Dendritic cell treated with granulocyte-macrophage colony-stimulating factor and Interleukin-4, amounts not matched to agents 40 ng/mL and 50 ng/mL, for 4 days (primary cell): ENCODE measurements around the gene ST8SIA6.

ENCODE experiments used
- H3K27ac Mint-ChIP-seq: one replicate; pipeline ENCODE4 v1.8.0; 2022; ENCODE audit warnings: mild to moderate bottlenecking, mixed read lengths
- H3K27me3 Mint-ChIP-seq: one replicate; pipeline ENCODE4 v1.8.0; 2022; ENCODE audit warnings: mild to moderate bottlenecking, mixed read lengths
- H3K36me3 Mint-ChIP-seq: one replicate; pipeline ENCODE4 v1.8.0; 2022; ENCODE audit warnings: low read depth, mixed read lengths
- H3K4me1 Mint-ChIP-seq: one replicate; pipeline ENCODE4 v1.8.0; 2022; ENCODE audit warnings: low read depth, mixed read lengths
- H3K4me3 Mint-ChIP-seq: one replicate; pipeline ENCODE4 v1.8.0; 2022; ENCODE audit warnings: mild to moderate bottlenecking, moderate library complexity, mixed read lengths
- H3K9me3 Mint-ChIP-seq: one replicate; pipeline ENCODE4 v1.8.0; 2022; ENCODE audit warnings: mixed read lengths
- intact Hi-C: fragments of 100-400 bp; cut with micrococcal nuclease; formaldehyde crosslinking; loops from one replicate; pipeline ENCODE4 v1.15.0; 2022

The ST8SIA6 gene

GRCh38 chr10:17474595-17475323, 20.4 kb upstream of the ST8SIA6 start:
- Mint-ChIP-seq H3K27ac (peak overlapping the region; percentile 80), H3K4me3 (peak overlapping the region; percentile 14), H3K4me1 (peaks cover 67% of the 10 kb centered on the region), H3K27me3 (no peaks in the 10 kb centered on the region), H3K9me3 (no peaks in the 10 kb centered on the region), H3K36me3 (no peaks in the 10 kb centered on the region)
- intact Hi-C loops: loop anchor here (5.0 kb wide), 1 partner anchor 38 kb away; no protein-coding TSS in a partner anchor

DNA sequence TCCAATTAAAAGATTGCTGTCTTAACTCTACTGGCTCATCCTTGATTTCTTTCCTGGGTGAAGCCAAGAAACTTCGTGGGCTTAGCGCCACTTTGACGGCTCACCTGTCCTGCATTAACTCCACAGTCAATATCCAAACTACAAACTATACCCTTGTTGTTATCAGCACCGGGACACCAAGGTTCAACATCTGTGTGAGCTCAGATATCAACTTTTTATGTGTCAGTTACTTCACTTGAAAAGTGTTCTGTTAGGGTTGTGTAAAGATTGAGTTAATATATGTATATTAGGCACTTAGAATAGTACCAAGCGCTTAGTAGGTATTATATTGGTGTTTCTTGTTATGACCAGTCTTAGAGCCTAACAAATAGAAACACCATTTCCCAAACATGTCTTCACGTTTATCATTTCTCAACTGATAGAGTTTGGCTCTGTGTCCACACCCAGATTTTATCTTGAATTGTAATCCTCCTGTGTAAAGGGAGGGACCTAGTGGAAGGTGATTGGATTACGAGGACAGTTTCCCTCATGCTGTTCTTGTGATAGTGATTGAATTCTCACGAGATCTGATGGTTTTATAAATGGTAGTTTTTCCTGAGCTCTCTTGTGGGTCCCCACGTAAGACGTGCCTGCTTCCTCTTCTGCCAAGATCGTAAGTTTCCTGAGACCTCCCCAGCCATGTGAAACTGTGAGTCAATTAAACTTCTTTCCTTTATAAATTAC, 19.0 kb upstream of the ST8SIA6 start:
- Mint-ChIP-seq H3K9me3 (no peaks in the 10 kb centered on the region), H3K27ac (peak overlapping the region; percentile 75), H3K36me3 (no peaks in the 10 kb centered on the region), H3K4me1 (peaks cover 61% of the 10 kb centered on the region), H3K4me3 (no peak overlapping the region), H3K27me3 (no peaks in the 10 kb centered on the region)
- intact Hi-C loops: no loop called here

- H3K4me3 Mint-ChIP-seq: no peak overlapping the region
- H3K4me1 Mint-ChIP-seq: peaks cover 53% of the 10 kb centered on the region
- H3K27me3 Mint-ChIP-seq: no peaks in the 10 kb centered on the region
- no peaks in the 10 kb centered on the region for H3K36me3 Mint-ChIP-seq
- H3K27ac Mint-ChIP-seq: peak overlapping the region; percentile 75
- intact Hi-C loops: no loop called here
- H3K9me3 Mint-ChIP-seq: no peaks in the 10 kb centered on the region
These were observed 18.3 kb upstream of the ST8SIA6 start for GRCh38 chr10:17472481-17473227.

GRCh38 chr10:17470246-17470645, 15.9 kb upstream of the ST8SIA6 start:
- H3K27ac Mint-ChIP-seq: no peak overlapping the region
- H3K36me3 Mint-ChIP-seq: no peaks in the 10 kb centered on the region
- no peaks in the 10 kb centered on the region for H3K9me3 Mint-ChIP-seq
- H3K4me1 Mint-ChIP-seq: peaks cover 39% of the 10 kb centered on the region
- no peak overlapping the region for H3K4me3 Mint-ChIP-seq
- intact Hi-C loops: no loop called here
- no peaks in the 10 kb centered on the region for H3K27me3 Mint-ChIP-seq

GRCh38 chr10:17465328-17466125, 11.1 kb upstream of the ST8SIA6 start:
- Mint-ChIP-seq H3K27ac (no peak overlapping the region), H3K4me1 (peaks cover 13% of the 10 kb centered on the region), H3K4me3 (no peak overlapping the region), H3K36me3 (no peaks in the 10 kb centered on the region), H3K9me3 (no peaks in the 10 kb centered on the region), H3K27me3 (peaks cover 1% of the 10 kb centered on the region)
- intact Hi-C loops: no loop called here

- peaks cover 23% of the 10 kb centered on the region for H3K4me1 Mint-ChIP-seq
- H3K27me3 Mint-ChIP-seq: peaks cover 1% of the 10 kb centered on the region
- H3K27ac Mint-ChIP-seq: no peak overlapping the region
- no peaks in the 10 kb centered on the region for H3K9me3 Mint-ChIP-seq
- H3K36me3 Mint-ChIP-seq: no peaks in the 10 kb centered on the region
- intact Hi-C loops: no loop called here
- H3K4me3 Mint-ChIP-seq: no peak overlapping the region
These were observed 10.2 kb upstream of the ST8SIA6 start for GRCh38 chr10:17464545-17464944.

GRCh38 chr10:17460756-17461155, 6.4 kb upstream of the ST8SIA6 start:
- intact Hi-C loops: no loop called here
- Mint-ChIP-seq H3K9me3 (no peaks in the 10 kb centered on the region), H3K4me3 (no peak overlapping the region), H3K36me3 (no peaks in the 10 kb centered on the region), H3K27me3 (peaks cover 7% of the 10 kb centered on the region), H3K4me1 (peaks cover 19% of the 10 kb centered on the region), H3K27ac (peak overlapping the region; percentile 62)

DNA sequence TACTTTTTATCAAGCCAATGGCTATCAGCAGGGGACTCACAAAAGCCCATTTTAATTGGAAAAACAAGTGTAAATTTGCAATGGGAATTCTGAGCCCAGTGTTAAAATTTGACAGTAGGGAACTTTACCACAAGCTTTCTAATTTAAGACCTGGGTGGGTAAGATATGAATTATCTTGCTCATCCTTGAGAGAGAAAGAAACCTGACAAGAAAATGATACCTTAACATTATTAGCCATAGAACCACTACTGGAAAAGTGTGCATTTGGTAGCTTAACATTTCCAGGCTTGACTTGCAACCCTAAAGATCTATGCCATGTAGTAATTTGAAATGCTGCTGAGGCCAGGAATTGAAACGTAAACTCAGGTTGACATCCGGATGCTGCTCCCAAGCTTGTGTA, 2.7 kb upstream of the ST8SIA6 start:
- intact Hi-C loops: no loop called here

DNA sequence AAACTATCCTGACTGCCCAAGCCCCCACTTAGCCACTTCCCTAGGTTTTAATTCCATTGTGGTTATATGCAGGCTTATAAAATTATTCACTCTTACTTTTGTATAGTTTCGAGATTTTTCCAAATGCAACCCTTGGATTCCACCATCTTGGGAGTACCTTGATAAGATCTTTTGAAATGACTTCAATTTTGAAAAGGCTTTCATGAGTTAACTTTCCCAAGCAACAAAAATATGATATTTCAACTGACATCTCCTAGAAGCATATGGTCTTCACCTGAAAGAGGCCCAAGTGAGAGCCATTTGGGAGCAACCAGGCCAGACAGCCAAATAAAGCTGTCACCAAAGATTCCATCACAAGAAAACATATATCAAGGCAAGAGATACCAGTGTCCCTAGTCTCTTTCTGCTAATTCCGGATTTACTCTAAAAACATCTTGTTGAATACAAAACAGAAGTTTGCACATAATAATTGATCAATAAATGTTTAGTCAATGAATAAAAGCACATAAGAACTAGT, 1.7 kb upstream of the ST8SIA6 start:
- Mint-ChIP-seq H3K4me1 (peaks cover 37% of the 10 kb centered on the region), H3K27ac (no peak overlapping the region)
- intact Hi-C loops: no loop called here

More for the DNA sequence above, 2.7 kb upstream of the ST8SIA6 start:
- Mint-ChIP-seq H3K27me3 (peaks cover 23% of the 10 kb centered on the region), H3K36me3 (peaks cover 16% of the 10 kb centered on the region), H3K9me3 (no peaks in the 10 kb centered on the region), H3K4me1 (peaks cover 27% of the 10 kb centered on the region), H3K27ac (no peak overlapping the region), H3K4me3 (no peak overlapping the region)

GRCh38 chr10:17455015-17455520, 673 bp upstream of the ST8SIA6 start:
- Mint-ChIP-seq H3K27me3 (peaks cover 24% of the 10 kb centered on the region), H3K27ac (peak overlapping the region; percentile 86), H3K9me3 (peaks cover 3% of the 10 kb centered on the region), H3K36me3 (peaks cover 36% of the 10 kb centered on the region), H3K4me1 (peaks cover 35% of the 10 kb centered on the region), H3K4me3 (peak overlapping the region; percentile 88)
- intact Hi-C loops: no loop called here

More for the DNA sequence above, 1.7 kb upstream of the ST8SIA6 start:
- Mint-ChIP-seq H3K4me3 (no peak overlapping the region), H3K27me3 (peaks cover 23% of the 10 kb centered on the region), H3K9me3 (no peaks in the 10 kb centered on the region), H3K36me3 (peaks cover 26% of the 10 kb centered on the region)

- H3K36me3 Mint-ChIP-seq: peaks cover 49% of the 10 kb centered on the region
- H3K4me1 Mint-ChIP-seq: peaks cover 37% of the 10 kb centered on the region
- H3K27me3 Mint-ChIP-seq: peaks cover 24% of the 10 kb centered on the region
- H3K4me3 Mint-ChIP-seq: peak overlapping the region; percentile 92
- intact Hi-C loops: loop anchor here (5.0 kb wide), 2 partner anchors 44 to 144 kb away; no protein-coding TSS in a partner anchor
- peaks cover 13% of the 10 kb centered on the region for H3K9me3 Mint-ChIP-seq
- peak overlapping the region; percentile 88 for H3K27ac Mint-ChIP-seq
These were observed 863 bp downstream of the ST8SIA6 start for GRCh38 chr10:17453373-17454091.

DNA sequence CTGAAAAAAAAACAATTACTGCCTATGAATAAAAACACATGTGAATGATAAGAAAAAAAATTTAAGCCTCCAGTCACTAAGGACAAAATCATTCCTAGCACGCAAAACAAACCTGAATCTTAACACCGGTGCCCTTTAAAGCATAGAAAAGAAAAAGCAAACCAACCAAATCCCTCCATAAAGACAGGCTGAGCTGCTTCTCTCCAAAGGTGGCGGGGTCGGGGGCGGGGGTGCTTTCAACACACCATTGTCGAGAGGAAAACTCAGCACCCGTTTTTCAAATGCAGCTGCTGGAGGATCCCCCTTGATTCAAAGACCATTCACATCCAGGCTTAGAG, 1.4 kb downstream of the ST8SIA6 start:
- intact Hi-C loops: loop anchor here (5.0 kb wide), 2 partner anchors 44 to 144 kb away; no protein-coding TSS in a partner anchor
- Mint-ChIP-seq H3K27ac (peak overlapping the region; percentile 88), H3K27me3 (peaks cover 24% of the 10 kb centered on the region)

More for the DNA sequence above, 1.4 kb downstream of the ST8SIA6 start:
- H3K36me3 Mint-ChIP-seq: peaks cover 54% of the 10 kb centered on the region
- peaks cover 37% of the 10 kb centered on the region for H3K4me1 Mint-ChIP-seq
- peak overlapping the region; percentile 92 for H3K4me3 Mint-ChIP-seq
- H3K9me3 Mint-ChIP-seq: peaks cover 13% of the 10 kb centered on the region
